8988T (cell line): ENCODE results near the gene TDRD7.
"Not testable (repeated sequence)": the region's sequence is repeated elsewhere in the genome, so short reads cannot be mapped to it uniquely, and the experiment has no call there.

Experiments used
- DNase-seq: peaks from one replicate; pipeline ENCODE4 v3.0.0; 2011

Gene TDRD7

GRCh38 chr9:97430316-97431043, 18.6 kb downstream of the TDRD7 start:
- no peak for DNase-seq

- DNase-seq, result no peak
Measured at GRCh38 chr9:97431044-97431441, 19.1 kb downstream of the TDRD7 start.

GRCh38 chr9:97431549-97432143, 19.8 kb downstream of the TDRD7 start:
- DNase-seq, result no peak

- no peak for DNase-seq
Measured at GRCh38 chr9:97437051-97437600, 25.2 kb downstream of the TDRD7 start.

GRCh38 chr9:97438257-97438656, 26.4 kb downstream of the TDRD7 start:
- no peak for DNase-seq

GRCh38 chr9:97438666-97439065, 26.8 kb downstream of the TDRD7 start:
- no peak for DNase-seq

GRCh38 chr9:97440160-97440559, 28.3 kb downstream of the TDRD7 start:
- DNase-seq, result no peak

- no peak for DNase-seq
Measured at GRCh38 chr9:97441729-97442128, 29.8 kb downstream of the TDRD7 start.

- DNase-seq, result no peak
Measured at GRCh38 chr9:97445119-97445701, 33.3 kb downstream of the TDRD7 start.

GRCh38 chr9:97447001-97447400, 35.1 kb downstream of the TDRD7 start:
- DNase-seq, result no peak

GRCh38 chr9:97453573-97453972, 41.7 kb downstream of the TDRD7 start:
- not testable (repeated sequence) for DNase-seq

- not testable (repeated sequence) for DNase-seq
Measured at GRCh38 chr9:97456841-97457240, 44.9 kb downstream of the TDRD7 start.

- DNase-seq, result no peak
Measured at GRCh38 chr9:97459326-97459725, 47.4 kb downstream of the TDRD7 start.

- DNase-seq, result no peak
Measured at GRCh38 chr9:97462159-97462558, 50.3 kb downstream of the TDRD7 start.

- DNase-seq, result no peak
Measured at GRCh38 chr9:97462914-97463313, 51.0 kb downstream of the TDRD7 start.

GRCh38 chr9:97468658-97469448, 57.0 kb downstream of the TDRD7 start:
- DNase-seq, result peak; percentile 40

GRCh38 chr9:97470076-97470475, 58.2 kb downstream of the TDRD7 start:
- DNase-seq, result no peak

- DNase-seq, result no peak
Measured at GRCh38 chr9:97473717-97474116, 61.8 kb downstream of the TDRD7 start.

- DNase-seq, result no peak
Measured at GRCh38 chr9:97474372-97474925, 62.6 kb downstream of the TDRD7 start.

GRCh38 chr9:97475059-97475458, 63.2 kb downstream of the TDRD7 start:
- no peak for DNase-seq

- DNase-seq, result no peak
Measured at GRCh38 chr9:97478301-97478981, 66.5 kb downstream of the TDRD7 start.

GRCh38 chr9:97479496-97480159, 67.7 kb downstream of the TDRD7 start:
- DNase-seq, result no peak
